ENCODE results near the gene LARGE2.

- TF ChIP-seq POLR2A (IDR thresholded peaks at IDR 0.05) = no peak
- TF ChIP-seq CTCF (IDR thresholded peaks at IDR 0.05) = no peak
These were observed 37.8 kb upstream of the LARGE2 start for GRCh38 chr11:45884596-45885185.
